OCI-LY1 (cell line): ENCODE data around the gene ACAD8.

Experiments used
- H2AFZ ChIP-seq: fragments of 200-600 bp; sonication (generic), shearing (Covaris generic); 2 replicates; pipeline ENCODE4 v1.6.0; 2014; ENCODE audit warnings: antibody characterized with exemption, mild to moderate bottlenecking, low read length
- H3F3A ChIP-seq: fragments of 200-600 bp; sonication (generic), shearing (Covaris generic); 2 replicates; pipeline ENCODE4 v1.6.0; 2014; ENCODE audit warnings: mild to moderate bottlenecking, antibody characterized with exemption, low read length, moderate library complexity; ENCODE audit not compliant: insufficient read depth
- H3K27ac ChIP-seq: fragments of 200-600 bp; sonication (generic); 2 replicates; pipeline ENCODE4 v1.5.1; 2014; ENCODE audit warnings: low read length, mixed run types, mild to moderate bottlenecking, low read depth; ENCODE audit not compliant: poor library complexity, severe bottlenecking
- H3K27me3 ChIP-seq: fragments of 200-600 bp; sonication (generic); 2 replicates; pipeline ENCODE4 v1.6.0; 2014; ENCODE audit warnings: antibody characterized with exemption, mild to moderate bottlenecking, low read length, moderate library complexity; ENCODE audit not compliant: insufficient read depth
- H3K36me3 ChIP-seq: fragments of 200-600 bp; sonication (generic); 2 replicates; pipeline ENCODE4 v1.6.1; 2014; ENCODE audit warnings: mild to moderate bottlenecking, antibody characterized with exemption, low read length, moderate library complexity, mixed read lengths; ENCODE audit not compliant: insufficient read depth
- H3K4me1 ChIP-seq: fragments of 200-600 bp; sonication (generic); 2 replicates; pipeline ENCODE4 v1.5.1; 2014; ENCODE audit warnings: mild to moderate bottlenecking, low read length, moderate library complexity; ENCODE audit not compliant: insufficient read depth, severe bottlenecking
- H3K4me2 ChIP-seq: fragments of 200-600 bp; sonication (generic), shearing (Covaris generic); 2 replicates; pipeline ENCODE4 v1.6.1; 2014; ENCODE audit warnings: low read length
- H3K4me3 ChIP-seq: fragments of 200-600 bp; sonication (generic); 2 replicates; pipeline ENCODE4 v1.5.1; 2014; ENCODE audit warnings: low read length, low read depth, mild to moderate bottlenecking, mixed read lengths; ENCODE audit not compliant: poor library complexity, severe bottlenecking
- H3K79me2 ChIP-seq: fragments of 200-600 bp; shearing (Covaris generic); 2 replicates; pipeline ENCODE4 v1.6.1; 2016; ENCODE audit warnings: mixed run types, low read length, mixed read lengths; ENCODE audit not compliant: insufficient read depth
- H3K9ac ChIP-seq: fragments of 200-600 bp; sonication (generic), shearing (Covaris generic); 2 replicates; pipeline ENCODE4 v1.6.1; 2014; ENCODE audit warnings: mild to moderate bottlenecking, low read length, mixed read lengths
- H3K9me2 ChIP-seq: fragments of 200-600 bp; sonication (generic), shearing (Covaris generic); 2 replicates; pipeline ENCODE4 v1.6.1; 2014; ENCODE audit warnings: low read depth, mild to moderate bottlenecking, low read length, mixed read lengths
- H3K9me3 ChIP-seq: fragments of 200-600 bp; shearing (Covaris generic); 2 replicates; pipeline ENCODE4 v1.6.1; 2014; ENCODE audit warnings: low read length, mixed read lengths
- H4K20me1 ChIP-seq: fragments of 200-600 bp; sonication (generic), shearing (Covaris generic); 2 replicates; pipeline ENCODE4 v1.6.0; 2016; ENCODE audit warnings: mild to moderate bottlenecking, low read length; ENCODE audit not compliant: insufficient read depth
- CTCF ChIP-seq: fragments of 200-600 bp; sonication (generic), shearing (Covaris generic); IDR thresholded peaks from 2 replicates; pipeline ENCODE4 v1.5.1; 2017; ENCODE audit warnings: mild to moderate bottlenecking, antibody characterized with exemption, low read length, moderate library complexity, mixed read lengths
- EZH2 ChIP-seq: fragments of 200-600 bp; sonication (generic), shearing (Covaris generic); IDR thresholded peaks from 2 replicates; pipeline ENCODE4 v1.8.0; 2017; ENCODE audit warnings: borderline replicate concordance, mixed run types, mild to moderate bottlenecking, antibody characterized with exemption, low read length, moderate library complexity, mixed read lengths

Gene ACAD8

GRCh38 chr11:134253188-134253993 is at the start of gene ACAD8, which contains the start of gene THYN1:
TSS of gene ACAD8 (plus strand) at chr11:134253568. CDS start at chr11:134253601, 33 bp downstream.
TSS of gene THYN1 (minus strand) at chr11:134253352. CDS start at chr11:134252882, 470 bp downstream.
- Histone ChIP-seq H3K4me2 (peak within 1 kb of the TSS; percentile 85), H3K9me2 (no peaks in the 10 kb centered on the region), H3K4me3 (peak within 1 kb of the TSS; percentile 71), H3K79me2 (no peaks in the 10 kb centered on the region), H3K9me3 (no peaks in the 10 kb centered on the region), H3K27ac (no peak within 1 kb of the TSS), H3F3A (no peaks in the 10 kb centered on the region), H3K36me3 (peaks cover 17% of the 10 kb centered on the region), H3K4me1 (peaks cover 18% of the 10 kb centered on the region), H4K20me1 (no peaks in the 10 kb centered on the region), H3K27me3 (no peaks in the 10 kb centered on the region), H3K9ac (peak within 1 kb of the TSS; percentile 71), H2AFZ (peak within 1 kb of the TSS; percentile 48; the same call in 1 of the 2 replicates)
- TF ChIP-seq EZH2 (no peak), CTCF (no peak)

GRCh38 chr11:134205729-134206128 is 47.6 kb upstream of the ACAD8 start:
- Histone ChIP-seq H4K20me1 (no peaks in the 10 kb centered on the region), H3F3A (no peaks in the 10 kb centered on the region), H2AFZ (no peak overlapping the region), H3K9me3 (no peaks in the 10 kb centered on the region), H3K79me2 (no peaks in the 10 kb centered on the region), H3K9ac (no peak overlapping the region), H3K4me1 (no peaks in the 10 kb centered on the region), H3K4me3 (no peak overlapping the region), H3K4me2 (no peak overlapping the region), H3K27me3 (no peaks in the 10 kb centered on the region), H3K9me2 (no peaks in the 10 kb centered on the region), H3K36me3 (peaks cover 94% of the 10 kb centered on the region), H3K27ac (no peak overlapping the region)
- TF ChIP-seq CTCF (no peak), EZH2 (no peak)

GRCh38 chr11:134206185-134206584 is 47.2 kb upstream of the ACAD8 start:
- H3K9ac ChIP-seq = no peak overlapping the region
- H3K36me3 ChIP-seq = peaks cover 92% of the 10 kb centered on the region
- H3K4me3 ChIP-seq = no peak overlapping the region
- H3F3A ChIP-seq = no peaks in the 10 kb centered on the region
- no peaks in the 10 kb centered on the region for H3K79me2 ChIP-seq
- no peaks in the 10 kb centered on the region for H3K9me2 ChIP-seq
- no peak overlapping the region for H3K27ac ChIP-seq
- no peak overlapping the region for H2AFZ ChIP-seq
- no peaks in the 10 kb centered on the region for H4K20me1 ChIP-seq
- H3K4me1 ChIP-seq = no peaks in the 10 kb centered on the region
- no peak overlapping the region for H3K4me2 ChIP-seq
- no peaks in the 10 kb centered on the region for H3K9me3 ChIP-seq
- TF ChIP-seq CTCF (no peak), EZH2 (no peak)
- H3K27me3 ChIP-seq = no peaks in the 10 kb centered on the region
